Neural cell (in vitro differentiated cells): ENCODE measurements around the gene ARHGEF25.
"Not testable (repeated sequence)": the region's sequence is repeated elsewhere in the genome, so short reads cannot be mapped to it uniquely, and the experiment has no call there.

Experiments
- POLR2AphosphoS5 ChIP-seq: IDR thresholded peaks from 2 replicates; pipeline ENCODE4 v1.6.1; 2012
- SMC3 ChIP-seq: fragments of 450-650 bp; conservative IDR thresholded peaks from 2 replicates; pipeline ENCODE4 v1.6.1; 2014; ENCODE audit warnings: antibody characterized with exemption, mild to moderate bottlenecking, moderate library complexity; ENCODE audit not compliant: poor library complexity

GRCh38 chr12:57570438-57570837 lies 40.8 kb upstream of the ARHGEF25 start:
- not testable (repeated sequence) for TF ChIP-seq SMC3, POLR2AphosphoS5
